A673 (cell line): ENCODE measurements around the gene SLC22A15. TPM values are rescaled to one million over a fixed set of nuclear protein-coding genes. Genes with fewer than 3 reads are reported as not detected.
"Not testable (repeated sequence)": the region's sequence is repeated elsewhere in the genome, so short reads cannot be mapped to it uniquely, and the experiment has no call there.

Experiments
- BruUV-seq: library from RNA; stranded (reverse); fragments of 400-500 nt; replicated peaks from 2 replicates; lab custom pipeline; 2021; lab: Mats Ljungman, UMichigan
- CTCF ChIA-PET: fragments of 300-600 bp; sonication (Branson Sonifier 250); formaldehyde crosslinking; loops from one replicate; lab custom pipeline; 2022; ENCODE audit warnings: antibody characterized with exemption; lab: Charles Lee
- POLR2A ChIA-PET: fragments of 300-600 bp; sonication (Branson Sonifier 250); formaldehyde crosslinking; loops from one replicate; lab custom pipeline; 2022; ENCODE audit warnings: antibody characterized with exemption; ENCODE audit not compliant: low non-redundant PET; lab: Charles Lee
- DNase-seq: peaks from one replicate; pipeline ENCODE4 v3.0.0-alpha.2; 2015; ENCODE audit warnings: low spot score
- H3K27ac ChIP-seq: fragments of 200-600 bp; sonication (generic); 2 replicates; pipeline ENCODE4 v1.5.1; 2016; ENCODE audit warnings: mixed run types, low read depth, mild to moderate bottlenecking, mixed read lengths, antibody characterized with exemption, low read length; ENCODE audit not compliant: poor library complexity, severe bottlenecking
- H3K27me3 ChIP-seq: fragments of 200-600 bp; sonication (generic); replicated peaks from 2 replicates; pipeline ENCODE4 v1.6.1; 2017; ENCODE audit warnings: mixed run types, low read depth, mild to moderate bottlenecking, mixed read lengths, antibody characterized with exemption, low read length; ENCODE audit not compliant: insufficient read depth, poor library complexity
- H3K36me3 ChIP-seq: fragments of 200-600 bp; sonication (generic); 2 replicates; pipeline ENCODE4 v1.6.1; 2016; ENCODE audit warnings: mixed run types, mild to moderate bottlenecking, mixed read lengths, antibody characterized with exemption, low read length; ENCODE audit not compliant: insufficient read depth, poor library complexity, severe bottlenecking
- H3K4me1 ChIP-seq: fragments of 200-600 bp; sonication (generic); 2 replicates; pipeline ENCODE4 v1.6.1; 2017; ENCODE audit warnings: mixed run types, mild to moderate bottlenecking, mixed read lengths, antibody characterized with exemption, low read length; ENCODE audit not compliant: insufficient read depth, poor library complexity, severe bottlenecking
- H3K4me3 ChIP-seq: fragments of 200-600 bp; sonication (generic); 2 replicates; pipeline ENCODE4 v1.5.1; 2016; ENCODE audit warnings: low read depth, mixed run types, mild to moderate bottlenecking, mixed read lengths, low read length; ENCODE audit not compliant: poor library complexity, severe bottlenecking
- H3K9me3 ChIP-seq: fragments of 200-600 bp; sonication (generic); 2 replicates; pipeline ENCODE4 v1.6.1; 2016; ENCODE audit warnings: mixed run types, low read depth, mild to moderate bottlenecking, mixed read lengths, antibody characterized with exemption, low read length; ENCODE audit not compliant: poor library complexity, severe bottlenecking
- CTCF ChIP-seq: fragments of 300-800, 200-600 bp; sonication (generic); conservative IDR thresholded peaks from 2 replicates; pipeline ENCODE4 v1.5.1; 2017; ENCODE audit warnings: low read depth, mild to moderate bottlenecking, antibody characterized with exemption, low read length, moderate library complexity, mixed read lengths
- EZH2 ChIP-seq: fragments of 200-600 bp; sonication (generic); IDR thresholded peaks from 2 replicates; pipeline ENCODE4 v1.6.1; 2017; ENCODE audit warnings: borderline replicate concordance, low read depth, mild to moderate bottlenecking, mixed read lengths, antibody characterized with exemption, low read length; ENCODE audit not compliant: poor library complexity, severe bottlenecking
- intact Hi-C: fragments of 100-400 bp; cut with micrococcal nuclease; formaldehyde crosslinking; loops from one replicate; pipeline ENCODE4 v1.10.0; 2022; ENCODE audit not compliant: unreplicated experiment
- total RNA-seq: library from RNA; stranded (reverse); gene quantifications from 2 replicates; pipeline ENCODE4 v1.2.3, GENCODE V29; 2021

Gene SLC22A15
- total RNA-seq, 1 experiment from 2014 or later = 0.39 TPM

- Histone ChIP-seq H3K27me3 (peaks cover under 1% of the 10 kb centered on the region), H3K27ac (no peak overlapping the region), H3K4me1 (no peaks in the 10 kb centered on the region), H3K9me3 (peaks cover 2% of the 10 kb centered on the region), H3K36me3 (no peaks in the 10 kb centered on the region), H3K4me3 (no peak overlapping the region)
- CTCF ChIA-PET = no interaction called here
- no TSS peak for BruUV-seq
- DNase-seq = no peak
- intact Hi-C loops = no loop called here
- POLR2A ChIA-PET = no interaction called here
- TF ChIP-seq EZH2 = no peak
- TF ChIP-seq CTCF = no peak
Measured at GRCh38 chr1:115991909-115992308, 15.6 kb downstream of the SLC22A15 start.

GRCh38 chr1:115997921-115998320, 21.6 kb downstream of the SLC22A15 start:
- intact Hi-C loops, POLR2A ChIA-PET, BruUV-seq, CTCF ChIA-PET, H3K36me3 ChIP-seq, H3K27ac ChIP-seq, H3K4me1 ChIP-seq, H3K4me3 ChIP-seq, DNase-seq, H3K27me3 ChIP-seq: not testable (repeated sequence)
- peaks cover 13% of the 10 kb centered on the region for H3K9me3 ChIP-seq

GRCh38 chr1:116001739-116002487, 25.6 kb downstream of the SLC22A15 start:
- intact Hi-C loops = no loop called here
- Histone ChIP-seq H3K27ac (no peak overlapping the region), H3K36me3 (no peaks in the 10 kb centered on the region), H3K9me3 (peaks cover 10% of the 10 kb centered on the region), H3K4me3 (no peak overlapping the region), H3K27me3 (peaks cover 2% of the 10 kb centered on the region), H3K4me1 (no peaks in the 10 kb centered on the region)
- TF ChIP-seq EZH2 = no peak
- TF ChIP-seq CTCF = no peak
- BruUV-seq = no TSS peak
- CTCF ChIA-PET = interaction anchor here (1.3 kb wide), 1 partner anchor 19 kb away, joined by 3 read pairs; no protein-coding TSS in a partner anchor
- POLR2A ChIA-PET = no interaction called here
- DNase-seq = no peak
